NCI-H82 treated with DMSO at 0.1 percent for 48 hours (cell line): ENCODE measurements around the gene PPIL6.

Source experiments
- DNase-seq: peaks from one replicate; lab custom pipeline; 2025; ENCODE audit not compliant: unreplicated experiment; lab: John Stamatoyannopoulos, UW

The PPIL6 gene

DNA sequence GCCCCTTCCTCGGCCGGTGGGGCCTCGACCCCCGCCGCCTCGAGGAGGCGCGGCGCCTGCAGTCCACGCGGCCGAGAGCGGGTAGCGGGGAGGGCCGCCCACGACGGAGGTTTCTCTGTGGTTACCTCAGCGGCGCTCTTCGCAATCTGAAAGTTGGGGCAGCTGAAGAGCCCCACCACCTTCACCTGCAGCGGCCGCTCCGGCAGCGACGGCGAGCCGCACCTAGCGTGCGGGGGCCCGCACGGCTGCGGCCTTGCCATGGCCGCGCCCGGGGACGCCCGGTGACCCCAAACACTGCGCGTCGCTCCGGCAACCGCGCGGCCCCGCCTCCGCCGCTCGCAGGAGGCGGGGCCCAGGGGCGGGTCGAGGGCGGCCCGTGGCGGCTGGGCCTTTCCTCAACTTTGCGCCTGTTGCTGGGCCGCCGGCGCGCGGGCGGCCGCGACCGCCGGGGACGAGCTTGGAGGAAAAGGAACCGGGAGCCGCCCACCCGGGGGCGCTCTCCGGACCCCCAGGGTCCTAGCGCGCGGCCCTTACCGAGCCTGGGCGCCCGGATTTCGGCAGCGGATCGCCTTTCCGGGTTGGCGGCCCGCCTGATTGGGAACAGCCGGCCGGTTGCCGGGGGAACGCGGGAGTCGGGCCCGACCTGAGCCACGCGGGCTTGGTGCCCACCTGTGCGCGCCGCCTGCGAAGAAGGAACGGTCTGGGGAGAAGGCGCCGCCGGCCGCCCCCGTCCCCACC lies at the start of gene PPIL6, which contains the start of gene SMPD2:
Gene PPIL6, minus strand, starts transcription at position 298 of the 738 bp plus-strand sequence. Its CDS starts 38 bp downstream, at position 260.
Gene SMPD2, plus strand, starts transcription at position 394 of the 738 bp plus-strand sequence. CDS start 398 bp downstream, outside the sequence.
- DNase-seq, result peak; percentile 54

DNA sequence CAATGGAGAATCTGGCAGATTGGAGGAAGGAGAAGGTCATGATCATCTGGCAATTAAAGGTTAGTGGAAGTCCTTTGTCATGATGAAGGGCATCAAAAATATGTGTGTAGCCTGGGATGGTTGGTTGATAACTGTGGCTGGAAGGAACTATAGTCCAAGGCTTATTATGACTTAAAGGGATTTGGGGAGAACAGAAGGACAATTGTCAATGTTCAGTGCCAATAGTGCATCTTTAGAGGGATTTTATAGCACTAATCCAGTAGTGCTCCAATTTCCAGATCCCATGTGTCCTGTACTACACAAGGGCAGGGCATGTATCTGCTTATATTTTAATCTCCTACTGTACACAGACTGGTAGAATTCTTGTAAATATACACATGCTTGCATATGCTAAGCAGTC lies 47.6 kb upstream of the PPIL6 start:
- peak; percentile 87 for DNase-seq

DNA sequence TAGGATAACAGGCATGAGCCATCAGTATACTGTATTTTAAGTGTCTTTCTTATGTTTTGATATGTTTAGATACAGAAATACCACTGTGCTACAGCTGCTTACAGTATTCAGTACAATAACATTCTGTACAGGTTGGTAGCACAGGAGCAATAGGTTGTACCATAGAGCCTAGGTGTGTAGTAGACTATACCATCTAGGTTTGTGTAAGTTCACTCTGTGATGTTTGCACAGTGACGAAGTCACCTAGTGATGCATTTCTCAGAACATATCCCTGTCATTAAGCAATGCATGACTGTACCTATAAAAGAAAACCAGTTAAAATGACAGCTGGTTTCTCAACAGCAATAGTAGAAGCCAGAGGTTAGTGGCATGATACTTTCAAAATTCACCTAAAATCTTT lies 45.6 kb upstream of the PPIL6 start:
- DNase-seq, result no peak

DNA sequence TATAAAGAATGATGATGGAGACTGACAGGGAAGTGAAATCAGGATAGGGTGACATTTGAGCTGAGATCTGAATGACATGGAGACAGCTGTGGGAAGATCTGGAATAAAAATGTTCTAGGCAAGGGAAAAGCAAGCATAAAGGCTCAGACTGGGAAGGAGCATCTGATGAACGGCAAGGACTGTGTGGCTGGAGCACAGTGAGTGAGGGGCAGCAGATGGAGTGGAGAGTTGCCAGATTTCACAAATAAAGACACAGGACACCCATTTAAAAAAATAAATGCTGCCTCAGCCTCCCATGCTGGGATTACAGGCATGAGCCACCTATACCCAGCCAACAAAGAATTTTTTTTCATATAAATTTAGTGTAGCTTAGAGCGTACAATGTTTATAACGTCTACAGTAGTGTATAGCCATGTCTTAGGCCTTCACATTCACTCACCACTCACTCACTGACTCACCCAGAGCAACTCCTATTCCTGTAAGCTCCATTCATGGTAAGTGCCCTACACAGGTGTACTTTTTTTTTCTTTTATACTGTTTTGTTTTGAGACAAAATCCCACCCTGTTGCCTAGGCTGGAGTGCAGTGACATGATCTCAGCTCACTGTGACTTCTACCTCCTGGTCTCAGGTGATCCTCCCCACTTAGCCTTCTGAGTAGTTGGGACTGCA lies 45.0 kb upstream of the PPIL6 start:
- DNase-seq, result no peak

DNA sequence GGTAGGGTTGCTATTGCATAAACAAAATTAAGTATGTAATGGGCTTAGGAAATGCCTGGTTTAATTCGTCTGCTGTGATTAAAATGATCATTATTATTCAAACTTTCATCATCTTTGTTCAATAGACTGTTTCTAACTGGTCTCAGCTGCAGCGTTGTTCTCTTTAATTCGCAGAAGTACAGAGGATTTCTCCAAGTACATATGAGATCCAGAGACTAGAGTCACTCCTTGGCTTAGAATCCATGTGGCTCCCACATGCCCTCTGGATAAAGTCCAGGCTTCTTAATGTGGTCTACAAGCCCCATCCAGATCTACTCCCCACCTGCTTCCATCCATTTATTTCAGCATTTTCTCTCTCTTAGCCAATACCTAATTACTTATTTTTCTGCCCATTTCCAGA lies 43.7 kb upstream of the PPIL6 start:
- DNase-seq, result no peak

DNA sequence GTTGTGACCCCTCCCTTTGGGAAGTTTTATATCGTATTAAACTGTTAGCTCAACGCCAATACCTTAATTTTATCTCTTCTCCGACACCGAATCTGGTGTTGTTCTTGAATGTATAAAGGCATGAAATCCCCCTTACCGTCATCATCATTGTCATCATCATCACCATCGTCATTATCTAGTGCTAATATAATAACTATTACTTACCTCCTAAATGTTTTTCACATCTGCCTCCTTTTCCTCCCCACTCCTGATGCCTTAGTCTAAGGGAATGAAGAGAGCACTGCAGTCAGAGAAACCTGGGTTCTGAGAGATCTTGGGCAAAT lies 43.3 kb upstream of the PPIL6 start:
- DNase-seq, result no peak

DNA sequence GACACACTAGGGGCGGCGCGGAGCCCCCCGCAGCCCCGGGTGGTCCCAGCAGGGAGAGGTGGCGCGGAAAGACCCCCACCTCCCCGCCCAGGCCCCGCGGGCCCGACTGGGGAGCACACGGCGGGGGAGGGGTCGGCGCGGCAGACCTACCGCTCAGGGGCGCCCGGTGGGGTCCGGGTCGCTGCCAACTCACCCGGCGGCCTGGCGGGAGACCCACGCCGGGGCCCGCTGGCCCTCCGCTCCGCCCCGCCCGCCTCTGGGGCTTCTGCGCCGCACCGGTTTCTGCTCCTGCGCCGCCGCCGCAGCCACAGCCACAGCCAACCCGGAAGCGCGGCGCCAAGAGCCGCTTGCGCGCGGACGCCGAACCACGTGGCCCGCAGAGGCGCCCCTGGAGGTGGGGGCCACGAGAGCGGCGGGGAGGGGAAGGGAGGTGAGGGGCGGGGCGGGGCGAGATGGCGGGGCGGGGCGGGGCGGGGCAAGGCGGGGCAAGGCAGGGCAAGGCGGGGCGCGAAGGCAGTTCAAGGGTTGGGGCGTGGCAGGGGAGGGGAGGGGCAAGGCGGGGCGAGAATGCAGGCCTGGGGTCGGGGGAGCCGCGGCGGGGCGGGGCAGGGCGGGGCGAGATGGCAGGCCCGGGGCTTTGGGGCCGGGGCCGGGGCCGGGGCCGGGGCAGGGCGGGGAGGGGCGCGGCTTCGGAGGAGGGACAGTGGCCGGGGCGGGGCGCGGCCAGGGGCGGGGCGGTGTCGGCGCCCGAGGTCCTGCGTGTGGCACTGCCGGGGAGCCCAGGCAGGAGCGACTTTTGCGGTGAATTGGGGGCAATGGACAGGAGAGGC lies 42.7 kb upstream of the PPIL6 start, which contains the start of gene ZBTB24:
Gene ZBTB24, minus strand, starts transcription at position 315 of the 830 bp plus-strand sequence. CDS start 1,193 bp downstream, outside the sequence.
- peak; percentile 82 for DNase-seq

DNA sequence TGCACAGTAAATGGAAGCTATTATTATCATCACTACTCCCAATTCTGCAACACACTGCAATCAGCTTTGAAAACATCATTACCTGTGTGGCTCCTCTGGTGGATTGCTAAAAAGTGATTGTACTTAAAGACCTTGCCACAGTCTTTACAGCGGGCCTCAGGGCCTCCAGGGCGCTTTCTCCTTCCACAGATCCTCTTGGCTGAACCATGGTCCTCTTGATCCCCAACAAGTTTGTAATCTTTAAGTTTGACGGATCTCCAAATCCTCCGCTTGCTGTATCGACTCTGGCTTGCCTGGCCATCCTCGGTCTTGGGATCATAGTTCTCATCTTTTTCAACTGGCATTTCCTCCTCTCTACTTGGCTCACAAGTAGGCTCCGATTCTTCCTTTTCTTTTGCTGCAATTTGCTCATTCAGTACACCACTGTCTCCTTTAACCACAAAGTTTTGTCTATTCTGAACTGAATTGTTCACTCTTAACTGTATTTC lies 40.6 kb upstream of the PPIL6 start:
- DNase-seq, result no peak

DNA sequence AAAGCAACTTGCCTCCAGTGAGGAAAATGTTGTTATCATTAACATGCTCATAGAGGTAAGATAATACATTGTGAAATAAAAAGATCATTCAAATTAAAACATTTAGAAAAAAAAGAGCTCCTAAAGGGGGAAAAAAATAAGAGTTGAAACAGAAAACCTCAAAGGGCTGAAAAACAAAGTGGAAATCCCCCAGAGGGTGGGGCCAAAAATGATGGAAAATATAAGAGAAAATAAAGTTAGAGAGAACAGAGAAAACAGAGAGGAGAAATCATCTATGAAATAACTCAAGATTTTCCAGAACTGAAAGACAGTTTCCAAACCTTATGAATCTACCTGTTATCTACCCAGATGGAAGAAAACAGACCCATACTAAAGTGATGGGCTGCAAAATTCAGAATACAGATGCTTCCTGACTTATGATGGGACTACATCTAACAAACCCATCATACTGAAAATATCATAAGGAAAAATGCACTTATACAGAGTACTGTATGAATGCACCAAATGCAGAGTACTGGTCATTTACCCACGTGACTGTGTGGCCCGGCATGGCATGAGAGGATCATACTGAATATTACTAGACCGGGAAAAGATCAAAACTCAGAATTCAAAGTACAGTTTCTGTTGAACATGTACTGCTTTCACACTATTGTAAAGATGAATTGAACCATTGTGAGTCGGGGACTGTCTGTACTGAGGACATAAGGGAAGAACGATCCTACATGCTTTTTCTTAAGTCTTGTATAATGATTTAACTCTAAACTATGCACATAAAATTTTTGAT lies 38.6 kb upstream of the PPIL6 start:
- no peak for DNase-seq

DNA sequence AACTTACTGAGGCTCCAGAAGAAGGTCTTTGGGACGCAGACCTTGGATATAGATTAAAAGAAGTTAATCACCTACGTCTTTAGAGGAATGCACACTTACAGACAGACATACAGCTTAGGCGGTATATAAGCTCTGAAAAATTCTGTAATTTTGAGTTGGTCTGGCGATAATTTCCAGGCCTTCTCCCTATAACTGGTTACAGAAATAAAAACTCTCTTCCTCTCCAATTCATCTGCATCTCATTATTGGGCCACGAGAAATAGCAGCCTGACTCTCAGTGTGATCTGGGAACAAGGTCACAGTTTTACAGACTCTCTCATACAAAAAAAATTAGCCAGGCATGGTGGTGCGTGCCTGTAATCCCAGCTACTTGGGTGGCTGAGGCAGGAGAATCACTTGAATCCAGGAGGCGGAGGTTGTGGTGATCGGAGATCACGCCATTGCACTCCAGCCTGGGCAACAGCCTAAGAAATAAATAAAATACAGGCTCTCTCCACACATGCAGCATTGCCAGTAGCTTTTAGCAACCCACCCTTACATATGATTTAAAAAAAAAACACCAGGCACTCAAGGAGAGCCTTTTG lies 37.9 kb upstream of the PPIL6 start:
- DNase-seq, result no peak

DNA sequence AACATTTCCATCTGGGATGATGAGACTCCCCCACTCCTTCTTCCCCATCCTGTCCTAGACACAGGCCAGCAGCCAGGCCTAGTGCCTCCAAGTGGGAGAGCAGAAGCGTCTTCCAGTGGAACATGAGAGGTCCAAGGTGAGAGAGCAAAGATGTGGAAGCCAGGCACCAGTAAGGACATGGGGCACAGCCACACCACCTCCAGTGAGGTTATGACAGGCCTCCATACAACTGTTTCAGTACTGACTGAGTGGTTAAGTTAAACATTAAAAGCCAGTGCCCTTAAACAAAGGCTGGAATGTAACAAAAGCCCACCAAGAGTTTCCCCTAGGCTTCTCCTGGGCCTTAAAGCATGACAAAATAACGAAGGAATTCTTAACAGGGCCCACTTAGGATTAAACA lies 37.3 kb upstream of the PPIL6 start:
- DNase-seq, result no peak

DNA sequence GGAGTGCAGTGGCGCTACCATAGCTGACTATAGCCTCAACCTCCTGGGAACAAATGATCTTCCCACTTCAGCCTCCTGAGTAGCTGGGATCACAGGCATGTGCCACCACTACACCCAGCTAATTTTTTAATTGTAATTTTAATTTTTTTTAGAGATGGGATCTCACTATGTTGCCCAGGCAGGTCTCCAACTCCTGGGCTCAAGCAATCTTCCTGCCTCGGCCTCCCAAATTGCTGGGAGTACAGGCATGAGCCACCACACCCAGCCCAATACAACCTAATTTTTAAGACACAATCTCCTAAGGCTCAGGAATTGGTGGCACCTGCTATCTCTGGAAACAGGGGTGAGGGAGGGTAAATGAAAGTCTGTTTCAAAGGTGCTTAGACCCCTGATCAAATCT lies 36.8 kb upstream of the PPIL6 start:
- DNase-seq, result no peak

DNA sequence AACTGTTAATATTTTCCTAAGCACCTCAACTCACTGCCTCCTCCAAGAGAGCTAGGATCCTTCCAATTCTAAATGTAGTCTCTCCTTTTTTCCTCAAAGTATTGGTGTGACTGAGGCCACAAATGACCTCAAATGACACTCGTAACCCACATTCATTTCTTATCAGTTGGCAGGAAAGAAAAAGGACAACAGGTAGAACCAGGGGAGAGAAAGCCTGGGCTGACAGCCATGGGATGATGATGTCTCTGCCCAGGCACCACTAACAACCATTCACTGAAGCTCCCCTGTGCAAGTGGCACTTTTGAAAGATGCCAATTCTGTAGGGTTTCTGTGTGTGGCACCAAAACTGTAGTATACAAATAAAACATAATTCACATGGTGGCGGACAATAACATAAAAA lies 35.2 kb upstream of the PPIL6 start:
- no peak for DNase-seq

DNA sequence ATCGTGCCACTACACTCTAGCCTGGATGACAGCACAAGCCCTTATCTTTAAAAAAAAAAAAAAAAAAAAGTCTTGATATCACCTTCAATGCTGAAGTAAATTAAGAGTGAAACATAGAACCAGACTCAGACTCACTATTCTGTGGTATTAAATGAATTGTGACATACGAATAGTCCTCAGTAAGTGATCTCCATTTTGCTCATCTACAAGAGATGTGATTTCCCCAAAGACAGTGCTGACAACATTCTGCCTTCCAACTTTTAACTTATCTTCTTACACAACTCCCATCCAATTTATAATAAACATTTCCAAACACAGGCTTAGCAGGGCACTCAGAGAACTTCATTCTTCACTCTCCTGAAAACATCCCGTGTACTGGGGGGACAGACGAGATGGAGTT lies 34.6 kb upstream of the PPIL6 start:
- DNase-seq, result no peak

DNA sequence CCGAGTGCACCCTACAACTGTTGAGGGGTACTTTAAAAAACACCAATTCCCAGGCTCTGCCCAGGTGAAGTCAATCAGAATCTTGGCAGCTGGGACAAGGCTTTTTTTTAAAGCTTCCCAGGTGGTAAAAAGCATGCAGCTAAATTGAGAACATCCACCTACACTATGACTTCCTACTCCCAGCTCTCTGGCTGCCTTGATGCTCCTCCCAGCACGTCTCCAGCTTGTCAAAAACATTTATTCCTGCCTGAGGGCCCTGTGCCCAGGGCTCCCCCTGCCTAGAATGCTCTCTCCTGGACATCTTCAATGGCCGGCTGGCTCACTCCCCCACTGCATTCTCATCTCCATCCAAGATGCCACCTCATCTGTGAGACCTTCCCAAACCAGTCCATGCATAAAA lies 32.7 kb upstream of the PPIL6 start:
- DNase-seq, result no peak

DNA sequence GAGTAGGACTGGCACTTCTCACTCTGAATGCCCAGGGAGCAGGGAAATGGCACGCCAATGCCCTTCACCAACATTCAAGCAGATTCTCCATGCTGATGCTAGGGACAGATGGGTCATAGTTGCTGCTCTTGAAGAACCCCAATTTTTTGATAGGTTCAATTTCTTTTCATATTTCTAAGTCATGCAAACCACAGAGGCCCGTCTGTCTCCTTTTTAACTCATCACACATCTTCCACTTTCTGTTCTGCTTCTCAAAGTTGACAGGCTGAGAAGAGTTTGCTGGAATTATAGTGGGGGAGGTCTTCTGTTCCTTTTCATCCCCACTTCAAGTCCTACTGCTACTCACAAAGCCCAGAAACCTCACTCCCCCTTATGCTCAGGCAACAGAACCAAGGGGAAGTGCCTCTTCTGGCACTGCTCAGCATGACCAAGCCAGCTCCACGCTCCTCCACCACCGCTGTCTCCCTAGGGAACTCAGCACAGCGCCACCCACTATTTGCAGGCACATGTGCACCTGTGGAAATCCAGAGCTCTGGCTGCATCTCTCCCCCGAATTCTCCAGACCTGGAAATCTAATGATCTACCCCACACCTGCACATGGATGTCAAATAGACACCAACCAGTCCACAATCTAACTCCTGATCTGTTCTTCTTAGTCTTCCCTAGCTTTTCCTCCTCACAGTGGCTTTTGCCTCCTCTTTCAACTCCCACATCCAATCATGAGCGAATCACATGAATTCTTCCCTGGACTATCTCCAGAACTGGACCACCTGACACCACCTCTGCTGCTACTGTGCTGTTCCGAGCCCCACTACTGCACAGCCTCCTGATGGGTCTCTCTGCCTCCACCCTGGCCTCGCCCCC lies 31.9 kb upstream of the PPIL6 start:
- no peak for DNase-seq

DNA sequence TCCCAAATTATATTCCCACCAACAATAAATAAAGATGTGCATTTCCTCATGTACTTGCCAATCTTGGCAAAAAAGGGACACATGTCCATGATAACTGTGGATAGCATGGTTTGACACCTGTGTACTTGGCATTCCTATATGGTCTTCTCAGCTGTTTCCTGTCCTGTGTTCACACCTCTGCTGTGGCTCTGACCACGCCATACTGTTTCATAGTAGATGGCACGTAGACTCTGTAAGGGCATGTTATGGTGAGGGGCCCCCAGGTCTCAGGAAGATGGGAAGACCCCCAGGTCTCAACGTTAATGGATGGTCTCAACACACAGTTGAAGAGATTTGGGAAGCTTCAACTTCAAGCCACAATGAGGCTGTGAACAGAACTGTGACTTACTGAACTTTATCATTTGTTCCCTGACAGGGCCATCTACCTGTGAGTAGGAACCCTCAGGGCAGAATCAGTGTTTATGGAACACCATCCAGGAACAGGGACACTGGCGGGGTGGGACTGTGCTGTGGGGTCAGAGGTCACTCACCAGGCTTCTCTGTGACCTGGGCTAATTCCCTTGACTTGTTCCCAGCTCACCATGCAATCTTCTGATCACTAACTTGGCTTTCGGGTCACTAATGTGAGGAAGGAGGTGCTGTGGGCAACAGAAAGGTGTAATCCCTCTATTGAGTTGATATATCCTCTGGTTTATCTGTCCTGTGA lies 30.8 kb upstream of the PPIL6 start:
- no peak for DNase-seq

DNA sequence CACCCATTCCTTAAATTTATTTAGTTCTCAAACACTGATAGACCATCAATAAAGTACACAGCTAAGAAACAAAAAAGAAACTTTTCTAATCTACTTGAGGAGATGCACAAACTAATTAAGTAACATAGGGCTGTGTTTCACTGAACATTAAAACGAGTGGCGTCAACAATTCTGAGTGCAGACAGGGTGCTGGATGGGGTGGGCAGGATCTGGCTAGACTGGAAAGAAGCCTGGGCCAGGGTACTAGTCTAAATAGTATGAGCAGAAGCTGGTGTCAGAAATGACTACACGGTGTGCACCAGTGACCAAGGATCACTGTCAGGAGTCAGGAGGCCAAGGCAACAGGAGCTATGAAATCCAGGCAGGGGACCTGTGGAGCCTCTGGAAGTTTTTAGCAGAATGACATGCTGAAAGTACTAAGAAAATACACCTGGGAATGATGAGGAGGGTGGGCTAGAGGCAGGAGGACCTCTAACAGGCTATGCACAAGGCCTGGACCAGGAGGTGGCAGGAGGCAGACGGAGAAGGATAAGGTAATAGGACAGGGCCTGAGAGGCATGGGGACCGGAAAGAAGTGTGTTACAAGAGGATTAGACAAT lies 29.3 kb upstream of the PPIL6 start:
- no peak for DNase-seq
